Measurements from ENCODE around the gene GPR137.
"Not testable (repeated sequence)": the region's sequence is repeated elsewhere in the genome, so short reads cannot be mapped to it uniquely, and the experiment has no call there.

GPR137 gene

DNA sequence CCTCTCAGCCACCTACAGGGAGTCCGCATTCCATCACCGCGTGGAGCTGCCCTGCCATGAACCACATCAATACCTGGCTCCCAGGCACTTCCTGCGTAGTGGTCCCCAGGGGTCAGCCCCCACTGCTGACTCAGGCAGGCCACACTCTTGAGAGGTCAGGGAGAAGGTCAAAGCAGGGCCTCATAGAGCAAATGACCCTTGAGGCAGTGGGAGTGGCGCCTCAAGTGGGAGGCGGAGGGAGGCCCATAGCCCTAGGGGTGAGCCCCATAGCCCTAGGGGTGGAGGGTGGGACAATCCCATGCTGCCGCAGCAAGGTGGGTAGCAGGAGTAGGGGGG is 37.2 kb downstream of the GPR137 start:
- no peak for DNase-seq

- DNase-seq = no peak
Measured at GRCh38 chr11:64323373-64323772, 37.7 kb downstream of the GPR137 start.

- DNase-seq = not testable (repeated sequence)
Measured at GRCh38 chr11:64323984-64324383, 38.3 kb downstream of the GPR137 start.

DNA sequence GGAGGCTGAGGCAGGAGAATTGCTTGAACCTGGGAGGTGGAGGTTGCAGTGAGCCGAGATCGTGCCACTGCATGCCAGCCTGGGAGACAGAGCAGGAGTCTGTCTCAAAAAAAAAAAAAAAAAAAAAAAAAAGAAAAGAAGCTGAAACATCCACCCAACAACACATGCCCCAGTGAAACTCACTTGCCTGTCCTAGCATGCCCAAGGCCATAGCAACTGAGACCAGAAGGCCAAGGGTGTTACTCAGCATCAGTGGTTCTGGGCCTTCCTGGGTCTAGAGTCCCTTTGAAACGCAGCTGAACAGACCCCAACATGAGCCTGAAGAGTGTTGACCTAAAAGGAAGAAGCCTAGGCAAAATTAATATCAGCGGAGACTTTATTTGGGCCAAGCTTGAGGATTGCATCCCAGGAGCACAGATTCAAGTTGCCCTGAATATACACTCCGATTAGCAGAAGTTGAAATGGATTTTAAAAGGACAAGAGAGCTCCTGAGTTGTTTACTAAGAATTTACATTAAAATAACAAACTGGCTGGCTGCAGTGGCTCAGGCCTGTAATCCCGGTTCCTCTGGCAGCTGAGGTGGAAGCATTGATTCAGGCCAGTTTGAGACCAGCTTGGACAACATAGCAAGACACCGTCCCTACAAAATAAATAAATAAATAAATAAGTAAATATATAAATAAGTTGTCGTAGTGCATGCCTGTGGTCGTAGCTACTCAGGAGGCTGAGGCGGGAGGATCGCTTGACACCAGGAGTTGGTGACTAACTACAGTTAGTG is 39.2 kb downstream of the GPR137 start:
- DNase-seq = no peak

DNA sequence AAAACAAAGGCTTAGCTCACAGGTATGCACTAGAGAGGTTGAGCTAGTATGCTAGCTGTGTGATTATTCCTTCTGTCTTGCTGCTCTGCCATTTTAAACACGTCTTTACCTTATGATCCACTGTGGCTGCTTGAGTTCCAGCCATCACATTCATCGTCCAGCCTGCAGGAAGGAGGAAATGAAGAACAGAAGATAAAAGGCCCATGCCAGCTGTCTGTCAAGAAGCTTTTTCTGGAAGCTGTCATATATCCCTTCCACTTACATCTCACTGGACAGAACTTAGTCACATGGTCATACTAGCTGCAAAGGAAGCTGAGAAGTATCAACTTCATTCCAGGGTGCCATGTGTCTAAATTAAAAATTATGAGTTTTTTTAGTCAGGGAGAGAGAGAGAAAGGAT is 41.7 kb downstream of the GPR137 start:
- no peak for DNase-seq

DNA sequence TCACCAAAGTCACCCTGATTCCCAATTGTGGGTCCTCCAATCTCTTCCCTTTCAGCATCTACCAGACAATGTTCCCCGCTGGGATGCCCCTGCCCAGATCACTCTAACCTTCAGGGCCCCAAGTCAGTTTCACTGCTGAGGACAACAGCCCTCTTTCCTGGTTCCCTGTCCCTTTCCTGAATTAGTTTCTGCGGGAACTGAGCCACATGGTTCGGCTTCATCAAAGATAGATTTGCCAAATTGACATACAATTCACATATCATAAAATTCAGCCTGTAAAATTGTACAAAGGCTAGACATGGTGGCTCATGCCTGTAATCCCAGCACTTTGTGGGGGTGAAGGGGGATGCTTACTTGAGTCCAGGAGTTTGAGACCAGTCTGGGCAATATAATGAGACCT is 42.3 kb downstream of the GPR137 start:
- no peak for DNase-seq

GRCh38 chr11:64330888-64331287 is 45.2 kb downstream of the GPR137 start:
- DNase-seq = no peak

GRCh38 chr11:64331569-64332371 is 46.1 kb downstream of the GPR137 start:
- DNase-seq = no peak

DNA sequence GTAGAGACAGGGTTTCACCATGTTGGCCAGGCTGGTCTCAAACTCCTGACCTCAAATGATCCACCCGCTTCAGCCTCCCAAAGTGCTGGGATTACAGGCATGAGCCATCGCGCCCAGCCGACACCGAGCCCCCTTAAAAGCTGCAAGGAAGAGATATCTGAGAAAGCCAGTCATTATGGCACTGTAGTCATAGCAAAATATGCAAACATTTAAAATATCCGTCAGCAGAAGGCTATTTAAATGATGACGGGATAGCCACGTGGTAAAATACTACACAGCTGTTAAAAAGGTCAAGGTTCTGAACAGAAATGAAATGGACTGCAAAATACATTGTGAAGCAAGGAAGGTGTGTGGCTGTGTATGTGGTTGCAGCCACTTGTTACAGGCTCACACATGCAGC is 47.9 kb downstream of the GPR137 start:
- DNase-seq = no peak

- DNase-seq = peak; percentile 17
Measured at GRCh38 chr11:64334764-64335735, 49.4 kb downstream of the GPR137 start.

GRCh38 chr11:64337538-64338249 is 52.0 kb downstream of the GPR137 start:
- no peak for DNase-seq

DNA sequence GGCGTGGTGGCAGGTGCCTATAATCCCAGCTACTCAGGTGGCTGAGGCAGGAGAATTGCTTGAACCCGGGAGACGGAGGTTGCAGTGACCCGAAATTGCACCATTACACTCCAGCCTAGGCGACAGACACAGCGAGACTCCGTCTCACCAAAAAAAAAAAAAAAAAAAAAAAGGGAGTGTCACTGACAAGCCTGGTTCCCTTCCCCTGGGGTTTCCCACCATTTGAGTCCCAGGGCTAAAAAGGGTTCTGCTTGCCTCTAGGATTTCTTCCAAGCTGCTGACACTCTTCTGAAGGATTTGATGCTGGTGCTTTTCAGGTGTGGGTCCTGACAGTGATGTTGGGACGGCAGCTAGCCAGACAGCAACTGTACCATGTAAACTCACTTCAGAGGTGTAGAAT is 53.1 kb downstream of the GPR137 start:
- no peak for DNase-seq
